Spleen (tissue), 7 donors: ENCODE measurements around the gene GRPEL1.

Experiments
- POLR2A ChIP-seq, 3 donors: fragments of 450-650 bp; IDR thresholded peaks; one replicate each; pipeline ENCODE4 v1.5.1; 2017; ENCODE audit warnings: antibody characterized with exemption in 3 of 3, mild to moderate bottlenecking in 1 of 3
- POLR2AphosphoS5 ChIP-seq, 3 donors: sonication (generic); formaldehyde crosslinking; IDR thresholded peaks; one replicate each; pipeline ENCODE4 v1.5.1; 2017; ENCODE audit warnings: antibody characterized with exemption in 3 of 3
- TF ChIP-seq, protein P1 (sequence below), 11 experiments: fragments of 200-600 bp in 7 of 11; fragments of 450-650 bp in 4 of 11; sonication (generic) in 4 of 11; IDR thresholded peaks in 8 of 11; conservative IDR thresholded peaks in 3 of 11; 1 replicate in 7 of 11; 2 replicates in 4 of 11; pipeline versions ENCODE4 v1.4.0 to v1.8.0; 2016 to 2021; ENCODE audit warnings: antibody characterized with exemption in 11 of 11, inconsistent platforms in 4 of 11, mild to moderate bottlenecking in 1 of 11
- donor health status: DM: no; HTN: no; CAD: no; lungs with moderate emphysema.
- donor health status: DM: no; HTN: no; CAD: no.
- donor health status: DM: no; HTN: no; CAD: no.

DNA sequence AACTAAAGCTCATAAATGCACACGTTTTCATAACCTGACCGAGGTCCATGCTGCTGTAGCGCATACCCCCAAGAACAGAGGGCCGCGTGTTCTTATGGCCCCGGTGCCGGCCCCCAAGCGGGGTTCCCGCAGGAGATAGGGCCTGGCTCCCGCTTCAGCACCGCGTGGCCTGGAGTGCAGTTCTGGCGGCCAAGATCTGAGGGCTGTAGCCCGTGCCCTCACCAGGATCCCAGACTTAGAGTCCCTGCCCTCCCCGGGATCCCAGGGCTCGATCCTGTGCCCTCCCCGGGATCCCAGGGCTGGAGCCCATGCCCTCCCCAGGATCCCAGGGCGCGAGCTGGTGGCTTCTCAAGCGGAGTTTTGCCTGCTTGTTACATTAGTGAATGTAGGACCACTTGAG lies 1.0 kb upstream of the GRPEL1 start:
- TF ChIP-seq, protein P1, sequence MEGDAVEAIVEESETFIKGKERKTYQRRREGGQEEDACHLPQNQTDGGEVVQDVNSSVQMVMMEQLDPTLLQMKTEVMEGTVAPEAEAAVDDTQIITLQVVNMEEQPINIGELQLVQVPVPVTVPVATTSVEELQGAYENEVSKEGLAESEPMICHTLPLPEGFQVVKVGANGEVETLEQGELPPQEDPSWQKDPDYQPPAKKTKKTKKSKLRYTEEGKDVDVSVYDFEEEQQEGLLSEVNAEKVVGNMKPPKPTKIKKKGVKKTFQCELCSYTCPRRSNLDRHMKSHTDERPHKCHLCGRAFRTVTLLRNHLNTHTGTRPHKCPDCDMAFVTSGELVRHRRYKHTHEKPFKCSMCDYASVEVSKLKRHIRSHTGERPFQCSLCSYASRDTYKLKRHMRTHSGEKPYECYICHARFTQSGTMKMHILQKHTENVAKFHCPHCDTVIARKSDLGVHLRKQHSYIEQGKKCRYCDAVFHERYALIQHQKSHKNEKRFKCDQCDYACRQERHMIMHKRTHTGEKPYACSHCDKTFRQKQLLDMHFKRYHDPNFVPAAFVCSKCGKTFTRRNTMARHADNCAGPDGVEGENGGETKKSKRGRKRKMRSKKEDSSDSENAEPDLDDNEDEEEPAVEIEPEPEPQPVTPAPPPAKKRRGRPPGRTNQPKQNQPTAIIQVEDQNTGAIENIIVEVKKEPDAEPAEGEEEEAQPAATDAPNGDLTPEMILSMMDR (IDR thresholded peaks at IDR 0.05 in 8 of 11, conservative IDR thresholded peaks at IDR 0.05 in 3 of 11) = no peak
- TF ChIP-seq POLR2A (IDR thresholded peaks at IDR 0.05) (no peak), POLR2AphosphoS5 (IDR thresholded peaks at IDR 0.05) (no peak)
